HG02678 (cell line): ENCODE measurements around the gene HNRNPA1.

Experiments used
- ATAC-seq: cut with Tn5 transposase; IDR thresholded peaks from one replicate; pipeline ENCODE4 v1.9.1; 2021; ENCODE audit warnings: mild to moderate bottlenecking, moderate library complexity; ENCODE audit not compliant: unreplicated experiment

Gene HNRNPA1

DNA sequence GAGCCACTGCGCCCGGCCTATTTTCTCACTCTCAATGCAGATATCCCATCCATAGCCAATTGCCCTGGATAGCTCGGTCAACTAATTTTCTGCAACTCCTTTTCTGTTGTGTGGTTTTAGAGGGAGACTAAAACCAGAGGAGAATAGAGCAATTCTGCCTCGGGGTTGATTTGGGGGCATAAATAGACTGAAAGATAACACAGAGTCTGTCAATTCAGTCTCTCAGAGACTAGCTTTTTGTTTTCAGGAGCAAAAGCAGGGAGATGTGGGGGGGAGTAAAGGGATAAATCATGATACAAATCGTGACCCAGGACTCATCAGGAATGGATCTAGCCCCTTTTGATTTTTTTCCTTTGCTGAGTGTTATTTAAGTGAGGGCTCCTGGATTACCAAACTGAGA, 50.9 kb downstream of the HNRNPA1 start:
- ATAC-seq, result no peak

DNA sequence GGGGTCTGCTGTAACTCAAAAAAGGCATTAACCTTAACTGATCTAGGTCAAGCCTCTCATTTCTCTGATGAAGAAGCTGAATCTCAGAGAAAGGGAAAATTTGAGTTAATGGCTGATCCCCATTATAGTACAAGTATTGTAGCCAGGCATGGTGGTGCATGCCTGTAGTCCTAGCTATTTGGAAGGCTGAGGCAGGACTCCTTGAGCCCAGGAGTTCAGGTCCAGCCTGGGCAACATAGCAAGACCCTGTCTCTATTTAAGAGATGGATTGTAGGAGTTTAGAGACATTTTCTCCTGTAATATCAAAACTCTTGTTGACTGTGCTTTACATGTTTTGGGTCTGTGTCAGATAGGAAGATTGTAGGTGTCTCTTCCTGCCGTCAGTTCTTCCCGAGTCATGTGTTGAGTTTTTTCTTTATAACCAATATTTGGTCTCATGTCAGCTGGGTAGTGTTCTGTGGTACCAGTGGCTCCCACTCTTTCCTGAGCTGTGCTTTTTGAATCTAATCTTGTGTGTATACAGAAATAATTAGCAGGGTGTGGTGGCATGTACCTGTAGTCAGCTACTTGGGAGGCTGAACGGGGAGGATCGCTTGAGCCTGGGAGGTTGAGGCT, 53.0 kb downstream of the HNRNPA1 start:
- no peak for ATAC-seq
